Measurements from ENCODE around the gene GLS.

GLS gene

GRCh38 chr2:191008286-191008685, 127.7 kb downstream of the GLS start:
- Histone ChIP-seq H3K4me1 (ENCODE audit: control insufficient read depth, insufficient read depth, low read length) (peaks cover 9% of the 10 kb centered on the region), H3K27me3 (ENCODE audit: control insufficient read depth, insufficient read depth, low read length) (no peaks in the 10 kb centered on the region), H3K4me3 (ENCODE audit: low read length) (no peak overlapping the region), H3K9ac (ENCODE audit: low read length) (no peak overlapping the region), H3K27ac (ENCODE audit: low read depth, low read length) (no peak overlapping the region), H3K36me3 (ENCODE audit: control insufficient read depth, insufficient read depth, low read length) (peaks cover 17% of the 10 kb centered on the region)

GRCh38 chr2:191009541-191010374, 129.1 kb downstream of the GLS start:
- Histone ChIP-seq H3K27ac (ENCODE audit: low read depth, low read length) (no peak overlapping the region), H3K36me3 (ENCODE audit: control insufficient read depth, insufficient read depth, low read length) (peaks cover 13% of the 10 kb centered on the region), H3K27me3 (ENCODE audit: control insufficient read depth, insufficient read depth, low read length) (no peaks in the 10 kb centered on the region), H3K4me1 (ENCODE audit: control insufficient read depth, insufficient read depth, low read length) (peaks cover 13% of the 10 kb centered on the region), H3K4me3 (ENCODE audit: low read length) (no peak overlapping the region), H3K9ac (ENCODE audit: low read length) (no peak overlapping the region)

GRCh38 chr2:191010887-191011885, 130.6 kb downstream of the GLS start:
- no peak overlapping the region for H3K4me3 ChIP-seq (ENCODE audit: low read length)
- no peaks in the 10 kb centered on the region for H3K27me3 ChIP-seq (ENCODE audit: control insufficient read depth, insufficient read depth, low read length)
- no peak overlapping the region for H3K9ac ChIP-seq (ENCODE audit: low read length)
- H3K36me3 ChIP-seq (ENCODE audit: control insufficient read depth, insufficient read depth, low read length): peaks cover 5% of the 10 kb centered on the region
- peaks cover 13% of the 10 kb centered on the region for H3K4me1 ChIP-seq (ENCODE audit: control insufficient read depth, insufficient read depth, low read length)
- H3K27ac ChIP-seq (ENCODE audit: low read depth, low read length): no peak overlapping the region

- no peak overlapping the region for H3K9ac ChIP-seq (ENCODE audit: low read length)
- H3K27me3 ChIP-seq (ENCODE audit: control insufficient read depth, insufficient read depth, low read length): no peaks in the 10 kb centered on the region
- H3K36me3 ChIP-seq (ENCODE audit: control insufficient read depth, insufficient read depth, low read length): peaks cover 2% of the 10 kb centered on the region
- H3K4me1 ChIP-seq (ENCODE audit: control insufficient read depth, insufficient read depth, low read length): peaks cover 13% of the 10 kb centered on the region
- H3K27ac ChIP-seq (ENCODE audit: low read depth, low read length): no peak overlapping the region
- peak overlapping the region; percentile 99 for H3K4me3 ChIP-seq (ENCODE audit: low read length)
These were observed 131.7 kb downstream of the GLS start for GRCh38 chr2:191012346-191012745.

- H3K4me3 ChIP-seq (ENCODE audit: low read length): peak overlapping the region; percentile 99
- H3K9ac ChIP-seq (ENCODE audit: low read length): peak overlapping the region; percentile 89
- H3K27ac ChIP-seq (ENCODE audit: low read depth, low read length): peak overlapping the region; percentile 91
- peaks cover 2% of the 10 kb centered on the region for H3K36me3 ChIP-seq (ENCODE audit: control insufficient read depth, insufficient read depth, low read length)
- peaks cover 13% of the 10 kb centered on the region for H3K4me1 ChIP-seq (ENCODE audit: control insufficient read depth, insufficient read depth, low read length)
- H3K27me3 ChIP-seq (ENCODE audit: control insufficient read depth, insufficient read depth, low read length): no peaks in the 10 kb centered on the region
These were observed 132.4 kb downstream of the GLS start for GRCh38 chr2:191012845-191013681.

GRCh38 chr2:191013682-191013931, 133.0 kb downstream of the GLS start:
- Histone ChIP-seq H3K9ac (ENCODE audit: low read length) (peak overlapping the region; percentile 89), H3K27ac (ENCODE audit: low read depth, low read length) (peak overlapping the region; percentile 91), H3K4me3 (ENCODE audit: low read length) (peak overlapping the region; percentile 99), H3K4me1 (ENCODE audit: control insufficient read depth, insufficient read depth, low read length) (peaks cover 13% of the 10 kb centered on the region), H3K36me3 (ENCODE audit: control insufficient read depth, insufficient read depth, low read length) (no peaks in the 10 kb centered on the region), H3K27me3 (ENCODE audit: control insufficient read depth, insufficient read depth, low read length) (no peaks in the 10 kb centered on the region)

- Histone ChIP-seq H3K4me3 (ENCODE audit: low read length) (peak within 1 kb of the TSS; percentile 99), H3K27ac (ENCODE audit: low read depth, low read length) (peak within 1 kb of the TSS; percentile 91), H3K9ac (ENCODE audit: low read length) (peak within 1 kb of the TSS; percentile 89), H3K4me1 (ENCODE audit: control insufficient read depth, insufficient read depth, low read length) (peaks cover 13% of the 10 kb centered on the region), H3K27me3 (ENCODE audit: control insufficient read depth, insufficient read depth, low read length) (no peaks in the 10 kb centered on the region), H3K36me3 (ENCODE audit: control insufficient read depth, insufficient read depth, low read length) (no peaks in the 10 kb centered on the region)
These were observed 133.5 kb downstream of the GLS start, which contains the start of gene STAT1 for GRCh38 chr2:191013932-191014652. TSS of gene STAT1 (minus strand) at chr2:191014171. CDS start at chr2:191010003, 4,168 bp downstream.

GRCh38 chr2:191014653-191015020, 134.0 kb downstream of the GLS start:
- Histone ChIP-seq H3K4me1 (ENCODE audit: control insufficient read depth, insufficient read depth, low read length) (peaks cover 13% of the 10 kb centered on the region), H3K27ac (ENCODE audit: low read depth, low read length) (peak overlapping the region; percentile 91), H3K9ac (ENCODE audit: low read length) (peak overlapping the region; percentile 49), H3K4me3 (ENCODE audit: low read length) (peak overlapping the region; percentile 99), H3K36me3 (ENCODE audit: control insufficient read depth, insufficient read depth, low read length) (no peaks in the 10 kb centered on the region), H3K27me3 (ENCODE audit: control insufficient read depth, insufficient read depth, low read length) (no peaks in the 10 kb centered on the region)

Measured in rectal smooth muscle tissue (tissue), 1 donor.